ENCODE results near the gene ALX4.

The ALX4 gene

DNA sequence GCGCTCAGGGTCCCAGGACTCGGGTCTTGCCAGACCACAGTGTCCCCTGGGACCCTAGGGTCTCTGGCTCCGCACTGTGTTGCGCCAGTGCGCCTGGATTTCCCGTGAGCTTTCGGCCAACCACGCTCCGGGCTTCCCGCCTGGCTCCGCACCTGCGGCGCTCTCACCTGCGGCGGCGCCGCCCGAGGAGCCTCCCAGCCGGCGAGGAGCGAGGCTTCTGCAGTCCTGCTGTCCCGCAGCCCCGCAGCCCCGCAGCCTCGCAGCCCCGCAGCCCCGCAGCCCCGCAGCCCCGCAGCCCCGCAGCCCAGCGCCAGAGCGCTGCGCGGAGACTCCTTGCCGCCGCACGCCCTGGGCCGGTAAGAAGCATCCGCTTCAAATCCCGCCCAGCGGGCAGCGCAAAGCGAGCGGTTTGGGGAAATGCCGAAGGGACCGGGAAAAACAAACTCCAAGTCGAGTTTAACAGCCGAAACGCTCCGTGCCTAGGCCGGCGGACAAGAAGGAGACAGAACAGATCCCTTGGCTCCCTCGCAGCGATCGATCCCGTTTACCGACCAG lies 939 bp downstream of the ALX4 start:
- no peak overlapping the region for H3K27ac ChIP-seq (ENCODE audit: low read length)
- no peak overlapping the region for H2AFZ ChIP-seq (ENCODE audit: low read depth, low read length)
- H3K36me3 ChIP-seq (replicated peaks; ENCODE audit: low read depth, low read length) = no peaks in the 10 kb centered on the region
- no peaks in the 10 kb centered on the region for H3K9me3 ChIP-seq (ENCODE audit: insufficient read depth, low read length)
- TF ChIP-seq, protein P1, sequence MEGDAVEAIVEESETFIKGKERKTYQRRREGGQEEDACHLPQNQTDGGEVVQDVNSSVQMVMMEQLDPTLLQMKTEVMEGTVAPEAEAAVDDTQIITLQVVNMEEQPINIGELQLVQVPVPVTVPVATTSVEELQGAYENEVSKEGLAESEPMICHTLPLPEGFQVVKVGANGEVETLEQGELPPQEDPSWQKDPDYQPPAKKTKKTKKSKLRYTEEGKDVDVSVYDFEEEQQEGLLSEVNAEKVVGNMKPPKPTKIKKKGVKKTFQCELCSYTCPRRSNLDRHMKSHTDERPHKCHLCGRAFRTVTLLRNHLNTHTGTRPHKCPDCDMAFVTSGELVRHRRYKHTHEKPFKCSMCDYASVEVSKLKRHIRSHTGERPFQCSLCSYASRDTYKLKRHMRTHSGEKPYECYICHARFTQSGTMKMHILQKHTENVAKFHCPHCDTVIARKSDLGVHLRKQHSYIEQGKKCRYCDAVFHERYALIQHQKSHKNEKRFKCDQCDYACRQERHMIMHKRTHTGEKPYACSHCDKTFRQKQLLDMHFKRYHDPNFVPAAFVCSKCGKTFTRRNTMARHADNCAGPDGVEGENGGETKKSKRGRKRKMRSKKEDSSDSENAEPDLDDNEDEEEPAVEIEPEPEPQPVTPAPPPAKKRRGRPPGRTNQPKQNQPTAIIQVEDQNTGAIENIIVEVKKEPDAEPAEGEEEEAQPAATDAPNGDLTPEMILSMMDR (IDR thresholded peaks at IDR 0.05; ENCODE audit: low read depth, low read length) = no peak
- no peak for TF ChIP-seq EZH2phosphoT487 (IDR thresholded peaks at IDR 0.05; ENCODE audit: low read depth)
- no peaks in the 10 kb centered on the region for H4K20me1 ChIP-seq (ENCODE audit: insufficient read depth, low read length)
- H3K27me3 ChIP-seq (ENCODE audit: low read depth, low read length) = no peaks in the 10 kb centered on the region
- no peak overlapping the region for H3K9ac ChIP-seq (ENCODE audit: low read length)
- H3K4me3 ChIP-seq (ENCODE audit: low read length) = no peak overlapping the region
- H3K4me2 ChIP-seq (ENCODE audit: low read length) = no peak overlapping the region
- H3K79me2 ChIP-seq (ENCODE audit: low read length) = no peaks in the 10 kb centered on the region
- H3K4me1 ChIP-seq (ENCODE audit: low read length) = no peaks in the 10 kb centered on the region

DNA sequence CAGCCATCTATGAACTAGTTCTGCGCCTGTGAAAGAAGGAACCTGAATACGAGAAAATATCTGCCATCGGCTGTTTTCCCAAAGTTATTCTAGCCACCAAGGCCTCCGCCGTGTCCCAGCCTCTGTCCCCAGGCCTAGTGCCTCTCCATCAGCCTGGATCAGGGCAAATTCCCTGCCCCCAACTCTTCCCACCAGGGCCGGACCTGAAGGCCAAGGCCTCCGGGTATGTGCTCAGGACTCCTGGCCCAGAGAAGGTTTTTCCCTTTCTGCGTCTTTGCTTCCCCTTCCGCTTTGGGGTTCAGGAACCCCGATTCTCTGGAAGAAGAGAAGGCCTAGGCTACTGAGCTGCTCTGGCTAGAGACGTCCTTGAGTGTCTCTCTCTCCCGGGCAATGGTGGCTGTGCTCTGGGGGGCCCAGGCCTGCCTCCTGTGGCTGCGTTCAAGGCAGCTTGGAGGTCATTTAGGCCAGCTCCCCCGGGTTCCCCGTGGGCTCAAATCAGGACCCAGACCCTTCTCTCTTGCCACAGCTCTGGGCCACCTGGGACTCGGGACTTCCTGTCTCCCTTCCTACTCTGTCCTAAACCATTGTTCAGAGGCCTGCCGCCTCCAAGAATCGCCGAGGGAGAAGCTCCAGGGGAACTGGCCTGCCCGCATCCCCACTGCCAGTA lies 1.6 kb downstream of the ALX4 start:
- Histone ChIP-seq H2AFZ (ENCODE audit: low read depth, low read length) (no peak overlapping the region), H3K9me3 (ENCODE audit: insufficient read depth, low read length) (no peaks in the 10 kb centered on the region), H3K27ac (ENCODE audit: low read length) (no peak overlapping the region), H3K4me3 (ENCODE audit: low read length) (no peak overlapping the region), H3K4me1 (ENCODE audit: low read length) (no peaks in the 10 kb centered on the region), H3K4me2 (ENCODE audit: low read length) (no peak overlapping the region), H3K79me2 (ENCODE audit: low read length) (no peaks in the 10 kb centered on the region), H3K27me3 (ENCODE audit: low read depth, low read length) (no peaks in the 10 kb centered on the region), H3K9ac (ENCODE audit: low read length) (no peak overlapping the region), H3K36me3 (replicated peaks; ENCODE audit: low read depth, low read length) (no peaks in the 10 kb centered on the region), H4K20me1 (ENCODE audit: insufficient read depth, low read length) (no peaks in the 10 kb centered on the region)
- no peak for TF ChIP-seq EZH2phosphoT487 (IDR thresholded peaks at IDR 0.05; ENCODE audit: low read depth)
- TF ChIP-seq, protein P1 (IDR thresholded peaks at IDR 0.05; ENCODE audit: low read depth, low read length) = no peak

DNA sequence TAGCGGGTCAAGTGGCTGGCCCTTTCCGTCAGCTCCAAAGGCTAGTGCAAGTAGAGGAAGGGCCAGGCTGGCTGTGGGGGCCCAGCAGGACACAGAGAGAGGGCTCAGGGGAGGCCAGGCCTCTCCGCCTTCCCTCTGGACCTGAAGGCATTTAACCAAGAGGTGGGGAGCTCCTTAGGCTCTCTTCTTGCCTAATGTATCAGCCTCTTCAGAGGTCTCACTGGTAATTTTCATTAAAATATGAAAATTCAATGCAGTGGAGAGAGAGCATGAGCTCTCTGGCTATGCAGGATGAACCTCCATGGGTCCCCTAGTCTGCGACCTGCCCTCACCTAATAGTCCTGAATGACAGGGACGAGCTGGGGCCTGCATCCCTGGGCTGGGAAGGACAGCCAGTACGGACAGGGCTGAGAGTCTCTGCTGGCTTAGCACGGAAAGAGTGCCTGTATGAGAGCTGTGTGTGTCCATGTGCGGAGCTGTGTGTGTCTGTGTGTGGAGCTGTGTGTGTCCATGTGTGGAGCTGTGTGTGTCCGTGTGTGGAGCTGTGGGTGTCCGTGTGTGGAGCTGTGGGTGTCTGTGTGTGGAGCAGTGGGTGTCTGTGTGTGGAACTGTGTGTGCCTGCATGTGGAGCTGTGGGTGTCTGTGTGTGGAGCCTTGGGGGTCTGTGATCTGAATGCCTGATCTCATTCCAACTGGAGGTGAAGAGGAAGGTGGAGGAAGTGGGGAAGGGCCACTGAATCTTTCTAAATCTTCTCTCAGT lies 2.4 kb downstream of the ALX4 start:
- H3K9ac ChIP-seq (ENCODE audit: low read length) = no peak overlapping the region
- no peak overlapping the region for H3K4me2 ChIP-seq (ENCODE audit: low read length)
- no peak overlapping the region for H2AFZ ChIP-seq (ENCODE audit: low read depth, low read length)
- no peaks in the 10 kb centered on the region for H3K9me3 ChIP-seq (ENCODE audit: insufficient read depth, low read length)
- no peaks in the 10 kb centered on the region for H3K79me2 ChIP-seq (ENCODE audit: low read length)
- no peak overlapping the region for H3K4me3 ChIP-seq (ENCODE audit: low read length)
- no peaks in the 10 kb centered on the region for H3K27me3 ChIP-seq (ENCODE audit: low read depth, low read length)
- H4K20me1 ChIP-seq (ENCODE audit: insufficient read depth, low read length) = no peaks in the 10 kb centered on the region
- H3K27ac ChIP-seq (ENCODE audit: low read length) = no peak overlapping the region
- TF ChIP-seq, protein P1 (IDR thresholded peaks at IDR 0.05; ENCODE audit: low read depth, low read length) = no peak
- TF ChIP-seq EZH2phosphoT487 (IDR thresholded peaks at IDR 0.05; ENCODE audit: low read depth) = no peak
- no peaks in the 10 kb centered on the region for H3K36me3 ChIP-seq (replicated peaks; ENCODE audit: low read depth, low read length)
- H3K4me1 ChIP-seq (ENCODE audit: low read length) = no peaks in the 10 kb centered on the region

DNA sequence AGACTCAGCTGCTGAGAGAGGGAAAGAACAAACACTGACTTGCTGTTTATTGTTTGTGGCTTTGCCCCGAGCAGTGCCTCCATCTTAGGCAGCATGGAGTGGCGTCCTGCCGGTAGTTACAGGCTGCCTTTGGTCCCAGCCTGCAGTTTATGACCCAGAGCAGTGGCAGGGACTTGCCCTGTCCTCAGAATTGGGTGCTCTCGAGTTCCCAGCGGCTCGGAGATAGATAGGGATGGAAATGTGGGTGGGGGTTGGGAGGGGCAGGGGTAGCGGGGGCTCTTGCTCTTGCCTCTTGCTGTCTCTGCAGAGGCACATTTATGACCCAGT lies 3.1 kb downstream of the ALX4 start:
- no peak overlapping the region for H3K9ac ChIP-seq (ENCODE audit: low read length)
- H3K4me3 ChIP-seq (ENCODE audit: low read length) = no peak overlapping the region
- H3K4me1 ChIP-seq (ENCODE audit: low read length) = no peaks in the 10 kb centered on the region
- no peaks in the 10 kb centered on the region for H4K20me1 ChIP-seq (ENCODE audit: insufficient read depth, low read length)
- H3K4me2 ChIP-seq (ENCODE audit: low read length) = no peak overlapping the region
- H2AFZ ChIP-seq (ENCODE audit: low read depth, low read length) = no peak overlapping the region
- H3K79me2 ChIP-seq (ENCODE audit: low read length) = no peaks in the 10 kb centered on the region
- H3K27me3 ChIP-seq (ENCODE audit: low read depth, low read length) = no peaks in the 10 kb centered on the region
- TF ChIP-seq, protein P1 (IDR thresholded peaks at IDR 0.05; ENCODE audit: low read depth, low read length) = no peak
- no peak overlapping the region for H3K27ac ChIP-seq (ENCODE audit: low read length)
- no peaks in the 10 kb centered on the region for H3K36me3 ChIP-seq (replicated peaks; ENCODE audit: low read depth, low read length)
- H3K9me3 ChIP-seq (ENCODE audit: insufficient read depth, low read length) = no peaks in the 10 kb centered on the region
